Measurements from ENCODE around the gene GABBR2.

DNA sequence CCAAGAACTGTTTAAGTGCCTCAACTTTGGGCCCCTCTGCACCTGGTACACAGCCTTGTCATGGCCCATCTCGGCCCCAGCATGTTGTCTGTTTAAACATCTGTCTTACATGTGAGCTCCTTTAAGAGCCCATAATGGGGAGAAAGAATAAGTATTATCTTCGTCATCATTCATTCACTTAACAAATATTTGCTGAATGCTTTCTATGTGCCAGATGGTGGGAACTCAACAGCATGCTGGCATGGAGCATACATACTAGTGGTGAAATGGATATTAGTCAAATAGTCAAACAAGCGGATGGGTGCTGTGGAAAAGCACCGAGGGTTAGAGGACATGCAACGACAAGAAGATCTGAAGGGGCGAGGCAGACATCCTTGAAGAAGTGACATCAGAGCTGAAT, 54.5 kb downstream of the GABBR2 start:
- TF ChIP-seq, protein P1, sequence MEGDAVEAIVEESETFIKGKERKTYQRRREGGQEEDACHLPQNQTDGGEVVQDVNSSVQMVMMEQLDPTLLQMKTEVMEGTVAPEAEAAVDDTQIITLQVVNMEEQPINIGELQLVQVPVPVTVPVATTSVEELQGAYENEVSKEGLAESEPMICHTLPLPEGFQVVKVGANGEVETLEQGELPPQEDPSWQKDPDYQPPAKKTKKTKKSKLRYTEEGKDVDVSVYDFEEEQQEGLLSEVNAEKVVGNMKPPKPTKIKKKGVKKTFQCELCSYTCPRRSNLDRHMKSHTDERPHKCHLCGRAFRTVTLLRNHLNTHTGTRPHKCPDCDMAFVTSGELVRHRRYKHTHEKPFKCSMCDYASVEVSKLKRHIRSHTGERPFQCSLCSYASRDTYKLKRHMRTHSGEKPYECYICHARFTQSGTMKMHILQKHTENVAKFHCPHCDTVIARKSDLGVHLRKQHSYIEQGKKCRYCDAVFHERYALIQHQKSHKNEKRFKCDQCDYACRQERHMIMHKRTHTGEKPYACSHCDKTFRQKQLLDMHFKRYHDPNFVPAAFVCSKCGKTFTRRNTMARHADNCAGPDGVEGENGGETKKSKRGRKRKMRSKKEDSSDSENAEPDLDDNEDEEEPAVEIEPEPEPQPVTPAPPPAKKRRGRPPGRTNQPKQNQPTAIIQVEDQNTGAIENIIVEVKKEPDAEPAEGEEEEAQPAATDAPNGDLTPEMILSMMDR (conservative IDR thresholded peaks at IDR 0.05), result no peak
- no peak for TF ChIP-seq EZH2 (IDR thresholded peaks at IDR 0.05; ENCODE audit: low read depth)
